Measurements from ENCODE around the gene NFATC1. TPM values are rescaled to one million over a fixed set of nuclear protein-coding genes. Genes with fewer than 3 reads are reported as not detected.
A peak's percentile ranks its signal among the peaks of the same experiment; 100 is the strongest.

Gene NFATC1
- total and polyA plus RNA-seq, 2 experiments from 2014 or later = 7.5 to 9.8 TPM

GRCh38 chr18:79537758-79538157, 142.0 kb downstream of the NFATC1 start:
- Histone ChIP-seq H3K36me3 (ENCODE audit: low read depth) (no peaks in the 10 kb centered on the region), H3K4me3 (no peak overlapping the region), H3K27me3 (replicated peaks; ENCODE audit: insufficient read depth) (peaks cover 39% of the 10 kb centered on the region), H3K9ac (no peak overlapping the region), H3K27ac (no peak overlapping the region), H3K79me2 (ENCODE audit: insufficient read depth) (no peaks in the 10 kb centered on the region), H3K9me3 (ENCODE audit: low read depth) (no peaks in the 10 kb centered on the region), H3F3A (ENCODE audit: insufficient read depth) (no peaks in the 10 kb centered on the region), H4K20me1 (ENCODE audit: insufficient read depth) (no peaks in the 10 kb centered on the region), H3K4me1 (ENCODE audit: insufficient read depth) (no peaks in the 10 kb centered on the region), H3K4me2 (ENCODE audit: unreplicated experiment) (no peak overlapping the region), H2AFZ (no peak overlapping the region), H3K9me2 (ENCODE audit: insufficient read depth) (no peaks in the 10 kb centered on the region)
- TF ChIP-seq EZH2 (IDR thresholded peaks at IDR 0.05; ENCODE audit: insufficient read depth, poor library complexity, severe bottlenecking) (no peak), EZH2phosphoT487 (IDR thresholded peaks at IDR 0.05; ENCODE audit: insufficient read depth, low read depth) (no peak)
- DNase-seq = no peak
- in situ Hi-C loops (cut with MboI) = loop anchor here (10.0 kb wide), 1 partner anchor 107 kb away; no protein-coding TSS in a partner anchor
- WGBS, 2 experiments (ENCODE audit: low coverage in 1 of 2, low lambda C conversion rate in 2 of 2, missing lambda C conversion rate in 2 of 2) = 81 to 84% methylated on average over 8 of the region's 8 CpGs

GRCh38 chr18:79538635-79539034, 142.9 kb downstream of the NFATC1 start:
- H4K20me1 ChIP-seq (ENCODE audit: insufficient read depth) = no peaks in the 10 kb centered on the region
- no peak overlapping the region for H3K9ac ChIP-seq
- peaks cover 39% of the 10 kb centered on the region for H3K27me3 ChIP-seq (replicated peaks; ENCODE audit: insufficient read depth)
- WGBS, 2 experiments (ENCODE audit: low coverage in 1 of 2, low lambda C conversion rate in 2 of 2, missing lambda C conversion rate in 2 of 2) = 76 to 80% methylated on average over 12 of the region's 12 CpGs
- H3K4me3 ChIP-seq = no peak overlapping the region
- in situ Hi-C loops (cut with MboI) = loop anchor here (10.0 kb wide), 1 partner anchor 106 kb away; no protein-coding TSS in a partner anchor
- no peaks in the 10 kb centered on the region for H3K4me1 ChIP-seq (ENCODE audit: insufficient read depth)
- no peaks in the 10 kb centered on the region for H3K79me2 ChIP-seq (ENCODE audit: insufficient read depth)
- no peaks in the 10 kb centered on the region for H3K36me3 ChIP-seq (ENCODE audit: low read depth)
- no peaks in the 10 kb centered on the region for H3F3A ChIP-seq (ENCODE audit: insufficient read depth)
- no peaks in the 10 kb centered on the region for H3K9me3 ChIP-seq (ENCODE audit: low read depth)
- H3K4me2 ChIP-seq (ENCODE audit: unreplicated experiment) = no peak overlapping the region
- no peak overlapping the region for H3K27ac ChIP-seq
- H2AFZ ChIP-seq = no peak overlapping the region
- H3K9me2 ChIP-seq (ENCODE audit: insufficient read depth) = no peaks in the 10 kb centered on the region
- no peak for DNase-seq
- no peak for TF ChIP-seq EZH2 (IDR thresholded peaks at IDR 0.05; ENCODE audit: insufficient read depth, poor library complexity, severe bottlenecking)

GRCh38 chr18:79540161-79540903, 144.6 kb downstream of the NFATC1 start:
- no peak for TF ChIP-seq EZH2 (IDR thresholded peaks at IDR 0.05; ENCODE audit: insufficient read depth, poor library complexity, severe bottlenecking)
- TF ChIP-seq EZH2phosphoT487 (IDR thresholded peaks at IDR 0.05; ENCODE audit: insufficient read depth, low read depth) = no peak
- 31 to 34% methylated on average over 16 of the region's 16 CpGs for WGBS, 2 experiments (ENCODE audit: low coverage in 1 of 2, low lambda C conversion rate in 2 of 2, missing lambda C conversion rate in 2 of 2)

GRCh38 chr18:79540904-79541282, 145.2 kb downstream of the NFATC1 start:
- Histone ChIP-seq H3K4me1 (ENCODE audit: insufficient read depth) (no peaks in the 10 kb centered on the region), H3K36me3 (ENCODE audit: low read depth) (no peaks in the 10 kb centered on the region), H3K27ac (no peak overlapping the region), H3K9me3 (ENCODE audit: low read depth) (no peaks in the 10 kb centered on the region), H3K4me2 (ENCODE audit: unreplicated experiment) (no peak overlapping the region), H4K20me1 (ENCODE audit: insufficient read depth) (no peaks in the 10 kb centered on the region), H3K4me3 (no peak overlapping the region), H3K9ac (no peak overlapping the region), H3F3A (ENCODE audit: insufficient read depth) (no peaks in the 10 kb centered on the region), H3K79me2 (ENCODE audit: insufficient read depth) (no peaks in the 10 kb centered on the region), H2AFZ (no peak overlapping the region), H3K27me3 (replicated peaks; ENCODE audit: insufficient read depth) (peaks cover 28% of the 10 kb centered on the region), H3K9me2 (ENCODE audit: insufficient read depth) (no peaks in the 10 kb centered on the region)
- no peak for DNase-seq
- in situ Hi-C loops (cut with MboI) = no loop called here
- WGBS, 2 experiments (ENCODE audit: low coverage in 1 of 2, low lambda C conversion rate in 2 of 2, missing lambda C conversion rate in 2 of 2) = 38 to 39% methylated on average over 12 of the region's 12 CpGs
- no peak for TF ChIP-seq EZH2phosphoT487 (IDR thresholded peaks at IDR 0.05; ENCODE audit: insufficient read depth, low read depth)
- no peak for TF ChIP-seq EZH2 (IDR thresholded peaks at IDR 0.05; ENCODE audit: insufficient read depth, poor library complexity, severe bottlenecking)

More at GRCh38 chr18:79540161-79540903, 144.6 kb downstream of the NFATC1 start:
- Histone ChIP-seq H3K4me3 (no peak overlapping the region), H2AFZ (no peak overlapping the region), H4K20me1 (ENCODE audit: insufficient read depth) (no peaks in the 10 kb centered on the region), H3K27me3 (replicated peaks; ENCODE audit: insufficient read depth) (peaks cover 33% of the 10 kb centered on the region), H3K9me2 (ENCODE audit: insufficient read depth) (no peaks in the 10 kb centered on the region), H3K4me2 (ENCODE audit: unreplicated experiment) (no peak overlapping the region), H3K27ac (no peak overlapping the region), H3K9ac (no peak overlapping the region), H3K9me3 (ENCODE audit: low read depth) (no peaks in the 10 kb centered on the region), H3K36me3 (ENCODE audit: low read depth) (no peaks in the 10 kb centered on the region), H3K4me1 (ENCODE audit: insufficient read depth) (no peaks in the 10 kb centered on the region), H3F3A (ENCODE audit: insufficient read depth) (no peaks in the 10 kb centered on the region), H3K79me2 (ENCODE audit: insufficient read depth) (no peaks in the 10 kb centered on the region)
- peak; percentile 20 for DNase-seq
- in situ Hi-C loops (cut with MboI) = no loop called here
